GM12874 (cell line): ENCODE data around the gene LDHAL6A.

Experiments used
- TF ChIP-seq, protein P1 (sequence below): IDR thresholded peaks from 2 replicates; pipeline ENCODE4 v1.5.1; 2011; ENCODE audit warnings: low read depth, mild to moderate bottlenecking, control low read depth, low read length, moderate library complexity; ENCODE audit not compliant: insufficient read depth

Gene LDHAL6A

DNA sequence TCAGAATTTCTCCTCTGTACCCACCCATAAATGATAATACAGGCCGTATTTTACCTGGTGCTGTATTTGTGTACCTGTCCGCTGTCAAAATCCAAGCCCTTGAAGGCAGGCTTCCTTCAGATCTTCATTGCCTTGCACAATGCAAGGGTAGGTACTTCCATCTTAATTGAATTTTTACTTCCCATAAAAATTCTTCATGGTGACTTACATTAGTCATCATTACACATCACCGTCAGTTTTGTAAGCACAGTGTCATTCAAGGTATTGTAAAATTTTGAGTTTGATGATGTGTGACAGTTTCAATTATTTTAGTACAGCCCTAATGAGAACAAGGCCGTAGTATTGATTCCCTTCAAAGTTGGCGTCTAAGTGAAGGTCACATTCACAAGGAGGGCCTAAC lies 71.9 kb downstream of the LDHAL6A start:
- TF ChIP-seq, protein P1, sequence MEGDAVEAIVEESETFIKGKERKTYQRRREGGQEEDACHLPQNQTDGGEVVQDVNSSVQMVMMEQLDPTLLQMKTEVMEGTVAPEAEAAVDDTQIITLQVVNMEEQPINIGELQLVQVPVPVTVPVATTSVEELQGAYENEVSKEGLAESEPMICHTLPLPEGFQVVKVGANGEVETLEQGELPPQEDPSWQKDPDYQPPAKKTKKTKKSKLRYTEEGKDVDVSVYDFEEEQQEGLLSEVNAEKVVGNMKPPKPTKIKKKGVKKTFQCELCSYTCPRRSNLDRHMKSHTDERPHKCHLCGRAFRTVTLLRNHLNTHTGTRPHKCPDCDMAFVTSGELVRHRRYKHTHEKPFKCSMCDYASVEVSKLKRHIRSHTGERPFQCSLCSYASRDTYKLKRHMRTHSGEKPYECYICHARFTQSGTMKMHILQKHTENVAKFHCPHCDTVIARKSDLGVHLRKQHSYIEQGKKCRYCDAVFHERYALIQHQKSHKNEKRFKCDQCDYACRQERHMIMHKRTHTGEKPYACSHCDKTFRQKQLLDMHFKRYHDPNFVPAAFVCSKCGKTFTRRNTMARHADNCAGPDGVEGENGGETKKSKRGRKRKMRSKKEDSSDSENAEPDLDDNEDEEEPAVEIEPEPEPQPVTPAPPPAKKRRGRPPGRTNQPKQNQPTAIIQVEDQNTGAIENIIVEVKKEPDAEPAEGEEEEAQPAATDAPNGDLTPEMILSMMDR, result no peak
